CD4-positive, alpha-beta T cell treated with Interleukin-6 at 100 ng/mL for 8 hours (primary cell): ENCODE data around the gene RXFP3.
"Not testable (repeated sequence)": the region's sequence is repeated elsewhere in the genome, so short reads cannot be mapped to it uniquely, and the experiment has no call there.

ENCODE experiments used
- DNase-seq: peaks from one replicate; pipeline ENCODE4 v3.0.0-alpha.2; 2020; ENCODE audit warnings: mixed read lengths, low spot score

Gene RXFP3

DNA sequence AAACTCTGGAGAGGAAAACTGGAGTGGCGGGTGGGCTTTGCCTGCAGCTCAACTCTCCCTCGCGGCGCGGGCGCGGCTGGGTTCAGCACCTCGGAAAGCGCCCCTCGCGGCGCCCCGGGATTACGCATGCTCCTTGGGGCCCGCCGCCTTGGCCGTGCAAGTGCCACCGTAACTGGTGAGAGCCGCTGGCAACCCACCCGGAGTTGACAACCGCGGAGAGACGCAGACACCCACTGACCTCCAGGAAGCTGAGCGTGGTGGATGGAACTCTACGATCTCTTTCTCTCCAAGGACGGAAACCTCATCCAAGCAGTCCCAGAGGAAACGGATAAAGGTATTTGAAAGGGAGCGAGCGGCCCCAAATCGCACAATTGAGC lies 194 bp upstream of the RXFP3 start:
- no peak for DNase-seq

DNA sequence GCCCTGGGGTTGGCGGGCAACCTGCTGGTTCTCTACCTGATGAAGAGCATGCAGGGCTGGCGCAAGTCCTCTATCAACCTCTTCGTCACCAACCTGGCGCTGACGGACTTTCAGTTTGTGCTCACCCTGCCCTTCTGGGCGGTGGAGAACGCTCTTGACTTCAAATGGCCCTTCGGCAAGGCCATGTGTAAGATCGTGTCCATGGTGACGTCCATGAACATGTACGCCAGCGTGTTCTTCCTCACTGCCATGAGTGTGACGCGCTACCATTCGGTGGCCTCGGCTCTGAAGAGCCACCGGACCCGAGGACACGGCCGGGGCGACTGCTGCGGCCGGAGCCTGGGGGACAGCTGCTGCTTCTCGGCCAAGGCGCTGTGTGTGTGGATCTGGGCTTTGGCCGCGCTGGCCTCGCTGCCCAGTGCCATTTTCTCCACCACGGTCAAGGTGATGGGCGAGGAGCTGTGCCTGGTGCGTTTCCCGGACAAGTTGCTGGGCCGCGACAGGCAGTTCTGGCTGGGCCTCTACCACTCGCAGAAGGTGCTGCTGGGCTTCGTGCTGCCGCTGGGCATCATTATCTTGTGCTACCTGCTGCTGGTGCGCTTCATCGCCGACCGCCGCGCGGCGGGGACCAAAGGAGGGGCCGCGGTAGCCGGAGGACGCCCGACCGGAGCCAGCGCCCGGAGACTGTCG lies 976 bp downstream of the RXFP3 start:
- no peak for DNase-seq

DNA sequence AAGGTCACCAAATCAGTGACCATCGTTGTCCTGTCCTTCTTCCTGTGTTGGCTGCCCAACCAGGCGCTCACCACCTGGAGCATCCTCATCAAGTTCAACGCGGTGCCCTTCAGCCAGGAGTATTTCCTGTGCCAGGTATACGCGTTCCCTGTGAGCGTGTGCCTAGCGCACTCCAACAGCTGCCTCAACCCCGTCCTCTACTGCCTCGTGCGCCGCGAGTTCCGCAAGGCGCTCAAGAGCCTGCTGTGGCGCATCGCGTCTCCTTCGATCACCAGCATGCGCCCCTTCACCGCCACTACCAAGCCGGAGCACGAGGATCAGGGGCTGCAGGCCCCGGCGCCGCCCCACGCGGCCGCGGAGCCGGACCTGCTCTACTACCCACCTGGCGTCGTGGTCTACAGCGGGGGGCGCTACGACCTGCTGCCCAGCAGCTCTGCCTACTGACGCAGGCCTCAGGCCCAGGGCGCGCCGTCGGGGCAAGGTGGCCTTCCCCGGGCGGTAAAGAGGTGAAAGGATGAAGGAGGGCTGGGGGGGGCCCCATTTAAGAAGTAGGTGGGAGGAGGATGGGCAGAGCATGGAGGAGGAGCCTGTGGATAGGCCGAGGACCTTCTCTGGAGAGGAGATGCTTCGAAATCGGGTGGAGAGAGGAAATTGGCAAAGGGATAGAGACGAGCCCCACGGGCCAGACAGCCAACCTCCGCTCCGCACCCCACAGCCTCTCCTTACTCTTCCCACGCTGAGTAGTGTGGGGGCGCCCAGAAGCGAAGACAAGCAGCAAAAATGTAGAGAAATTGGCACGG lies 1.7 kb downstream of the RXFP3 start:
- DNase-seq, result no peak

DNA sequence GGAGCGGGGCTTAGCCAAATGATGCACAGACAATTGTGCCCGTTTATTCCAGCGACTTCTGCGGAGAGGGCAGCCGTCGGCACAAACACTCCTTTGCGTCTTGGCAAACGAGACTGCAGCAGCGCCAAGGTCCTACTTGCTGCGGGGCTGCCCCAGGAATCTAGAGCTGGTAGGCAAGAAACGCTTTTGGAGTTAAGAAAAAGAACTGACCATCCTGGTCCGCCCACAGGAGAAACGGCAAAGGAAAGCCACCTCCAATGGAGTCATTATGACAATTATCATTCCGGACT lies 2.3 kb downstream of the RXFP3 start:
- no peak for DNase-seq

DNA sequence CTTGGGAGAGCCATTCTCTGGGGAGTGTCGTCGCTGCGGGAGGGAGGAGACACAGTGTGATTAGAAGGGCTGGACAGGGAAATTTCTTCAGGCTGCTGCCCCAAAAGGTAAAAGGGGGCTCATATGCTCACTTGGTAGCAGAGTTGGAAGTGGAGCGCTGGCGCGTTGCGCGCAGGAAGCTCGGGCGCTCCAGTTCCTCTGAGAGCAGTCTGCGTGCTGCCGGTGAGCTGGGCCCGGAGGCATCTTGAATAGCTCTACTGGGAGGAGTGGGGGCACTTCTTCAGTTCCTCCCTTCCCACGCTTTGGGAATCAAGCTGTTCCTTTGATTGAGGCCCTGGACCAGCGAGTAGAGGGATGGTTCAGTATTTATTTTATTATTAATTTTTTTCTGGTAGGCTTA lies 2.7 kb downstream of the RXFP3 start:
- no peak for DNase-seq

DNA sequence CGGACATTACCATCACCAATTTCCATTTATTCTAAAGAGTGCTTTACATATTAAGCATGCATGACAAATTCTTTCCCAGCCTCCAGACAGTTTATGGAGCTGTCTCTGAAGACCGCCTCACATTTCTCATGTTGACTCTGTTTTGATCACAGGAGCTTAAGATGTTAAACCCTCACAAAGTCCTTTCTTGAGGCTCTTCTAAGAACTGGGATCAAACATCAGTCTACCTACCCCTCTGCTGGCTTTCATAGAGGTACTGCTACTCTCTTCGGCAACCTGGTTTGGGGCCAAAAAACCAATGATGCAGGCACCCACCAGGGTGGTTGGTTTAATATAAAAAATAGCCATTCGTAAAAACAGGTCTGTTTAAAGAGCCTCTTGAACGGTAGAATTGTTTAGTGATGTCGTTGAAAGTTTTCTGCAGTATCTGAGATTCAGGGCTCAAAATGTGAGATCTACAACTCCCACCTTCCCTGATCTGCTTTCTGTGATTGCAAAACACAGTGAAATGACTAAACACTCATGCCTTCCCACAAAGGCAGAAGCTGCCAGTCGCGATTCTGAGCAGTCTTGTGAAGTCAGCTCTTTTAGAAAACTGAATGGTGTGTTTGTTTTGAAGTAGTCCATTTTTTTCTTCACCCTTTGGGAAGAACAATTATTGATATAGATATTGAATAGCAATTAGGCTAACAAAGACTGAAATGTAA lies 3.5 kb downstream of the RXFP3 start:
- DNase-seq, result no peak

DNA sequence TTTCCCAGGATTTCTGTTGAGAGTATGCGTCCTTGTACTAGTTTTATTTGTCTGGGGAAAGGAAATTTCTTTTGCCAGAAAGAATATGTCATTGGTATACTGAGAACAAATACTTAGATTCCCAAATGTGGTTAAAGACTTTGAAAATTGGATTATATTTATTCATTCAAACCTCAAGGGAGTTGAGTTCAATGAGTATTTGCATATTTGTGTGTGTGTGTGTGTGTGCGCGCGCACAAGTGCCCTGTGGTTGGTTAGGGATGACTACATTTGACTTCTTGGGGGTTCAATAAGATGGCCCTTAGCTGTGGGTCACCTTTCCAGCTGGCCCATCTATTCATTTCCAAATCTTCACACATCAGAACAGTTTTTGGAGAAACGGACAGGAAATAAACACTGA lies 4.9 kb downstream of the RXFP3 start:
- DNase-seq, result no peak

DNA sequence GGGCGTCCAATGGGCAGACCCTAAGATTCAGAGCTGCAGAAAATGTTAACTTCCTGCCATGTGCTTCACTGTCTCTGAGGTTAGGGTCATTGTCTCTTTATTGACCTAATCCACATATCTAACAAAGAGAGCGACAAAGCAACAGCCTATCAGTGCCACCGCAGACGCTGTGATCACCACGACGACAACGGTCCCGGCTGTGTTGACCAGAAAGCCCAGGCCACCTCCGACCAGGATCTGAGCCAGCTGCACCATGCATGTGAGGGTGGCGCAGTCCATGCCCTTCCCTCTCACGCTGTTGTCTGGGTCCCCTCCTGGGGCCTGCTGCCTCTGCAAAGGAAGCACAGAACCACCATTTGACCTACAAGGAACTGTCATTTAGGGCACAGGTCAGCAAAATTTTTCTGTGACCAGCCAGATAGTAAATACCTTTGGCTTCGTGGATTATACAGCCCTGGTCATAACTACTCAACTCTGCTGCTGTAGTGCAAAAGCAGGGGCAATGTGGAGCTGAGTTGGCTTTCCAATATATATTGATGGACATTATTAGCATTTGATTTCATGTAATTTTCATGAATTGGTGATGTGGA lies 8.5 kb downstream of the RXFP3 start:
- DNase-seq, result no peak

DNA sequence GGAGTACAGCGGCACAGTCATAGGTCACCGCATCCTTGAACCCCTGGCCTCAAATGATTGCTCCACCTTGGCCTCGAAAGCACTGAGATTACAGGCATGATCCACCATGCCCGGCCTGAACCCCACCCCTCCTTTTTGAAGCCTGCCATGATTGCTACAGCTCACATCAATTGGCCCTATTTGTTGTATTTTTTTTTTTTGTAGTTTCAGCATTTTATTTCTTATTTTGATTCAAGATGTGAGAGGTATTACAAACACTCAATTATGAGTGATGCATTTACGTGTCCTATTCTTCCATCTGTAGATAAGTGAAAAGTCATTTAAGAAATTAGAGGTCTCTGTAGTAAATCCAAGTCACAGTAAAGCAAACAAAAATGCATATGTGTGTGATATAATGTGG lies 16.0 kb downstream of the RXFP3 start:
- not testable (repeated sequence) for DNase-seq

DNA sequence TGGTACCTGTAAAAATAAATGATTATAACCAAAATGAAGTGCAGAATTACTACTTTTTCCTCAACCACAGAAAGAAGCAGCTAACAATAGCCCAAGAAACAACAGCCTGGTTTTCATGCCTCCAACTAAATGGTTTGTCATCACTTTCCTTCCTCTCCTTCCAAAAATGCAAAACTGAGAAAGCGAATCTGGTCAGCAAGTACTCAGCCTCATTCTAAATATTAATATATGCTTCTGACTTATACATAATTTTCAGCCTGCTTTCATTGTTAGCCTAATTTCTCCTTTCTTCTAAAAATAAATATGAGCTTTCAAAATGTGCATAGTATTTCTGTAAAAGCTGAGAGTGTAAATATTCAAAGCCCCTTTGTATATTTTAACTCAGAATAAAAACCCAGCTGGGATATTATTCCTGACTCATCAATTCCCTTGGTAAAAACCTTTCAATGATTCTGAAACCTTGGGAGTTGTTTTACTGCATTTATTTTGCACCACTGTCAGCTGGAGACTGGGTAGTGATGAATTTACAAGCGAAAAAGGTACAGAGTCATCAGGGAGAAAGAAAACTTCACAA lies 21.5 kb downstream of the RXFP3 start:
- no peak for DNase-seq

DNA sequence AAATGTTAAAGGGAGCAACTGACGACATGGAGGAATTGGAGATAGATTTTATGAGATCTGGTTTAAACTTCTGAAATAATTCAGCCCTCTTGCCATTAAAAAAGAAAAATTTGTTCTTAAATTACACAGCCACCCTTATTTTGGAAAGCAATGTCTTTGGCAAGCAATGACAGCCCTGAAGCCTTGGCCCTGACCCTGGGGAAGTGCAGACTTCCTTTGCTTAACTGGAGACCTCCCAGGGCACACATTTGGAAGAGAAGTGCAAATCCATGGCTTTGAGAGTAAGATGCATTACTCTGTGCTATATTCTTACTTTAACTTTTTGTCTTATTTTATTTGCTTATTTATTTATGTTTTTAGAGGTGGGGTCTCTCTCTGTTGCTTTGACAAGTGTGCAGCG lies 22.0 kb downstream of the RXFP3 start:
- DNase-seq, result no peak

DNA sequence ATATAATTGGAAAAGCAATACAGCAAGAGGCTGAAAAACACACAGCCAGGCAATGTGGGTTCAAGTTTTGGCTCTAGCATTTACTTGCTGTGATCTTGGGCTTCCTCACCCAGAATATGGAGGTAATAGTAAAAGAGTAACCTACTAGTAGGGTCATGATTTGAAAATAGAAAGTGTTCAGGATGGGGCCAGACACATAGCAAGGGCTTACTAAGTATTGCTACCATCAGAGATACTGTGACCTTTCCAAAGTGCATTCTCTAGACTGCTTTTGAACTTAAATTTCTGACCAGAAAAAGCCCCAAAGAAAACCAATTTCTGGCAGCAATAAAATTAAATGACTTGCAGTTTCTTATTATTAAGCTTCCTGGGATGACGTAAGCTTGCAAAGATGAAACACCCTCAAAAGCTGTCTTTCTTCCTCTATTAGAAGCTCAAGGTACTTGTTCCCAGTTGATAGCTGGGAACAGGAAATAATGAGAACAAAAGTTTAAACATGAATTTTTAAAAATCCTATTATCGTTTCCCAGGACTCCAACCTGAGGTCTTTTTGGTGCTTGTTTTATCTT lies 28.0 kb downstream of the RXFP3 start:
- no peak for DNase-seq

DNA sequence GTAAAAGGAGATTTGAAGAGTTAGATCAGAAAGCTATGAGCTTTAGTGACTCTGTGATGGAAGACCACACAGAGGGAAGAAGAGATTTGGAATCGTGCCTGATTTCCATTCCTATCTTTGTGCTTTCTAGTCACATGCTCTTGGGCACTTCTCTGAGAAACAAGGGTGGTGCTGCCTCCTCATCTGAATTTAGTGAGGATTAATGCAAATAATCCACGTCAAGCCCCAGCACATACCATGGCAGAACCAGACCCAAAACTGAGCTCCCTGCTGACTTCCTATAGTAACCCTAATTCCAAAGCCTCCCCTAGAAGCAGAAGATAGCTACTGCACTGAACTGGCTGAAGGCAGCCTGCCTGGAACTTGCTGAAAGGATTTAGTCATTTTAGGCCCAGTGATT lies 30.6 kb downstream of the RXFP3 start:
- no peak for DNase-seq

DNA sequence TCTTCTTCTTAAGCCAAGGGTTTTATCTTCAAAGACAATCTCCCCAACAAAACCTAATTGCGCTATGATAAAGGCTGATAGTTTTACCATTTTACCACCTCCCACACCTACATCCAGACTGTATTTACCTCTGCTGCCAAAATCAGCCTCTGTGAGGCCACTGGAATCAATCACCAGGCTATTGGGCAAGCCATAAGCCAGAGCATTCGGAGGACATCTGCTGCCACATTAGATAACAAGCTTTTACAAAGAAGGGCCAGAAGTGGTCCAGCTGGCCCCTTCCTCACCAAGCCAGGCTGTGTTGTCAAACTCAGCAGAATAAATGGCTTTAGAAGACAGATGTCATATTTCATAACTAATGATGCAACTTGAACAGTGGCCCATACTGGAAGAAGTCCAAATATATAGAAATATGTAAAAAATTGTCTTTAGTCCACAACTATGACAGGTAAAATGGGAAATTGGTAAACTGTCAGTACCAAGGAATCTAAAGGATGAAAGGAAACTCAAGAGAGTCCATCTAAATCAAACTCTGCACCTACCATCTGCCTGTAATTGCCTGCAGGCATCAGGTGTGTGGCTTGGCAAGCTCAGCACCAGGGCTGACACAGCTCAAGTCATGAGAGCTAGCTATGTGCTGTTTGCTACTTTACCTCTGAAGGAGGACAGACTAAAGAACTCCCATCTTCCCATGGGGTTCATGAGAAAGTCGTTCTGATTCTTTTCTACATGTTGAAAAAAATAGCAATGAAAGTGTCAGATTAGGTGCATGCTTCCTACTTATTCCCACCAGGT lies 32.2 kb downstream of the RXFP3 start:
- DNase-seq, result no peak

DNA sequence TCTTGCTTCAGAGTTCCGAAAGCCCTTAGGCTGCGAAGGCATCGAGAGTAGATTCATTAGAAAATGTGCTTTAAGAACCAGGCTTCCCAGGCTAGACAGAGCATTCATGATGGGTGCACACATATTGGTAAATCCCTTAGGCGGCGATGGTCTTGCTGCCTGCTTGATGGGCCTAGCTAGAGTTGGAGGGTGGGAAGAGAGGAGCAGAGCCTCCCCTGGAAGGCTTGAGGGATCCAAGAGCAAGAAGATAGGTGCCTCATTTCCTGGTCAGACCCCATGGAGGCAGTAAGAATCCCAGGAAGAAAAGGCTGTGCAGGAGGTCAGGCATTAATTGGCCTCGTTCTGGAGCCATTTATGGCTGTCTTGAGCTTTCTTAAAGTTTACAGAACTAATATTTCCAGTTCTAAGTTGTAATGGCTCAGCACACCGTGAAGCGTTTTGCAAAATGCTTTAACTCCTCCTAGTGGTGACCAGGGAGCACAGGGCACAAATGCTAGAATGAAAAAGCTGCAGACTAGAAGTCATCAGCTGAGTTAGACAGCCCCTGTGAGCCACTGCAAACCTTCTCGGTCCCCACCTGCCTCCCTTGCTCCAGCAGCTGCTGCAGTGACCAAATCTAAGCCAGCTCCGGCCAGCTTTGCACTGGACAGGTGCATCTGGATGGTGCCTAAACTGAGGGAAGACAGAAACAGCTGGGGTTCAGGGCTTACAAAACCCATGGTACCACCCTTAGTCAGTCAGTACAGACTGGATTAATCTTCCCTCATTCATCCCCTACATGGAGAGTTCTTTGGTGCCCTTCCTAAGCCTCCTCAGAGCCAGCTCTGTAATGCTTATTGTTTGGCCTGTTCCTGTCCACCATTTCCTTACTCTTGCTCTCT lies 33.6 kb downstream of the RXFP3 start:
- no peak for DNase-seq

DNA sequence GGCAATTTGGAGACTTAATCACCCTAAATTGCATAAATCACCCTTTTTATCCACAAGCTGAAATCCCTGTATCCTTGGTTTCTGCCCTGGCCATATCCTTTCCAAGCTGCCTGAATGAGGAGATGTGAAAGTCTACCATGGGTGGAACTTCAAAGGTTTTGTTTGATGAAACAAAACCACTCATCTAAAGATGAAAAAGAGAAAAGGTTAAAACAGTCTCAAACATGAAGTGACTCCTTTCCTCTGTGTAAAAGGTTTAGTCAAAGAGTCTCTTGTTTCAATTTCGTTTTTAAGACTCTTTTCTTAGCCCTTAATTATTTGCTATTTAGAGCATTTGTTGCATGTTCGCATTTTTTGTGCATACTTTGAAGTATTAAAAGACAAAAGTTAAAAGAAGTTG lies 37.1 kb downstream of the RXFP3 start:
- DNase-seq, result no peak

DNA sequence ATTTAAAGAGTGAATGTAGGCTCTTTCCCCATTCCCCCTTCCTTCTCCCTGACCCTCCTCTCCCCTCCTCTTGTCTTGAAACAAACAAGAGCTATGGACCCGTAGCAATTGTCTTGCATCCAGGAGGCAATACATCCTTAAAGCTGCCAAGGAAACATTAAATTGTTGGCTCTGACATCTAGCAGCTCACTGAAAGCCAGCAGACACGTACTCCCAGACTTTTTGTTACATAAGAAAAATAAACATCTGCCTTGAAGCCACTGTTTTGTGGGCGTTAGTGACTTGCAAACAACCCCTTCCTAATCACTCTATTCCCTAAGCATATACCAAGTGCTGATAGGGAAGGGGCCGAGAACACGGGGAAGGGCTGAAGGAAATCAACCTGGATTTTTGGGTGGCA lies 39.7 kb downstream of the RXFP3 start:
- no peak for DNase-seq

DNA sequence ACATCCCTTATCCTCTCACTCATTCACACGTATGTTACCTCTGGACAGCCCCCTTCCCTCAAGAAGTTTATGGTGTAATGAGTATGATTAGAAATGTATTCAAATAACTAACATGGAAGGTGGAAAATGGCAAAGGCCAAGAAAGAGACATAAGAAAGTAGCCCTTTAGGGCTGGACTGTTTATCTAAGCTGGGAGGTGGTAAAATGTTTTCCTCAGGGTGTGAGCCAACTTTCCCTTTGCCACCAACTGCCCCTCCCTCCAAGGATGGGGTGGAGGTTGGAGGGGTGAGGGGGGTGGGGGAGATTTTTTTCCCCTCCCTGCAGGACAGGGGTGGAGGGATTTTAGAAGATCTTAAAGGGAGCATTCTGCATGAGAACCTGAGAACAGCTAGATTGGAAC lies 40.1 kb downstream of the RXFP3 start:
- DNase-seq, result no peak

DNA sequence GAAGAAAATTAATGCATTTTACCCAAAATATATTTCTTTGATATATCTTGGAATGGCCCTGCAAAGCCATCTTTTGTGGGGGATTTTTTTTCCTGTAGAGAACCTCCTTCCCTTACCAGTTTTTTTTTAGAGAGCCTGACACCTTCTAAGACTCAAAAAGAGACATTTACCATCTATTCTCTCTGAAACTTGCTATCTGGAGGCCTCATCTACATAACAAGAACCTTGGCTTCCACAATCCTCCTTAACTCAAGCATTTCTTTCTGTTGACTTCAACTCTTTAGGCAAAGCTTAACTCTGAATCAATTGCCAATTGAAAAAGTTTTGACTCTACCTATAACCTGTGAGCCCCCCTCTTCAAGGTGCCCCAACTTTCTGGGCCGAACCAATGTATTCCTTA lies 42.1 kb downstream of the RXFP3 start:
- DNase-seq, result no peak

DNA sequence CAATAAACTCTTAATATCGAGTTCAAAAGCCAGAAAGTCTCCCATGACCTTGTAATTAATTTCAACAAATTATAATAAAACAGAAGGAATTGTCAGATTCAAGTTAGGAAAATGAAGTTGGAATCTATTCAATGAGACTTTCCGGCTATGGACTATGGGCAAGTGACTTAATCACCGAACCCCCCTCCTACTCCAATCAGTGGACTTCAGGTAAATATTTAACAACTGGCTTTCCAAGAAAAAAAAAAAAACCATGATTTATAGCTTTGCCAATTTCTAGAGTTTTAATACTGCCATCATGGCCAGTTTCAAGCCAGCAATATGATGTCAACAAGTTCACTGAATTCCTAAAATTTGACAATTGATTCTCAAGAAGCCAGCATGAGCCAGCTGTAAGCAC lies 43.8 kb downstream of the RXFP3 start:
- no peak for DNase-seq
